COLO668 (cell line): ENCODE results near the gene BCL2L11.
"Not testable (repeated sequence)": the region's sequence is repeated elsewhere in the genome, so short reads cannot be mapped to it uniquely, and the experiment has no call there.

Experiments
- DNase-seq: peaks from one replicate; lab custom pipeline; 2025; ENCODE audit not compliant: unreplicated experiment; lab: John Stamatoyannopoulos, UW

Gene BCL2L11

GRCh38 chr2:111120253-111121027 is at the start of gene BCL2L11:
BCL2L11 (plus strand) TSS chr2:111120914; CDS start chr2:111123746, 2,832 bp downstream.
- peak; percentile 99 for DNase-seq

DNA sequence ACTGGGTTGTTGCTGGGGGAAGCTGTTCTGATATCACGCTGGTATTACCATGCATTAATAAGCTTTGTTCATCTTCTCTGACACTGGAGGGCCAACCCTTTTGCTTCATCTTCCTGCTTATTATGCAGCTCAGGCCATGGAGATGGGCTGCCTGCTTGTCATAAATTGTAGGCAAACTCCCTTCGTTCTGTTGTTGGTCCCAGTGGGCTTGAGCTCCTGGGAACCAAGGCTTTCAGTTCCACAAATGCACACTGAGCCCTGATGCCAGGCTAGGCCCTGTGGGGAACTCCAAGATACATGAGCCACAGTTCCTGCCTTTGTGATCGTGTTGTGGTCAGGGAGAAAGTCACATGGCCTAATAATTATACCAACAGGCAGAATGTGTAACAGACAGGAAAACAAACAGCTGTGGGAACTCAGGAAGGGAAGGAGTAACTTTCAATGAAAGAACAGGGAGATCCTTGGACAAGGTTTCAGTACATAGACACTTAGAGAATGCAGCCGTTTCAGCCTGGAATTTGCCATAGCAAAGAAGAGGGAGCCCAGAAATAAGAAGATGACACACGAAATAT is 49.0 kb upstream of the BCL2L11 start:
- peak; percentile 41 for DNase-seq

GRCh38 chr2:111072220-111072871 is 48.4 kb upstream of the BCL2L11 start:
- no peak for DNase-seq

GRCh38 chr2:111082659-111083058 is 38.1 kb upstream of the BCL2L11 start:
- not testable (repeated sequence) for DNase-seq

GRCh38 chr2:111091811-111092211 is 28.9 kb upstream of the BCL2L11 start:
- DNase-seq: no peak

- DNase-seq: no peak
Observed at GRCh38 chr2:111094691-111095090, 26.0 kb upstream of the BCL2L11 start.

DNA sequence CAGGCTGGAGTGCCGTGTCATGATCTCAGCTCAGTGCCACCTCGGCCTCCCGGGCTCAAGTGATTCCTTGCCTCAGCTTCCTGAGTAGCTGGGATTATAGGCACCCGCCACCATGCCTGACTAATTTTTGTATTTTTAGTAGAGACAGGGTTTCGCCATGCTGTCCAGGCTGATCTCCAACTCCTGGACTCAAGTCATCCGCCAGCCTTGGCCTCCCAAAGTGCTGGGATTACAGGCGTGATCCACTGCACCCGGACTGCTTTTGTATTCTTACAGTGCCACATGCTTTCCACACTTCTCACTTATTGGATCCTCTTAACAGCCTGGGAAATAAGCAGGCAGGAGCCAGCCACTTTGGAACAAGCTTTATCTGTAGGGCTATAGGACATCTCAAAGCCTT is 25.3 kb upstream of the BCL2L11 start:
- DNase-seq: no peak

GRCh38 chr2:111099402-111099801 is 21.3 kb upstream of the BCL2L11 start:
- DNase-seq: no peak

DNA sequence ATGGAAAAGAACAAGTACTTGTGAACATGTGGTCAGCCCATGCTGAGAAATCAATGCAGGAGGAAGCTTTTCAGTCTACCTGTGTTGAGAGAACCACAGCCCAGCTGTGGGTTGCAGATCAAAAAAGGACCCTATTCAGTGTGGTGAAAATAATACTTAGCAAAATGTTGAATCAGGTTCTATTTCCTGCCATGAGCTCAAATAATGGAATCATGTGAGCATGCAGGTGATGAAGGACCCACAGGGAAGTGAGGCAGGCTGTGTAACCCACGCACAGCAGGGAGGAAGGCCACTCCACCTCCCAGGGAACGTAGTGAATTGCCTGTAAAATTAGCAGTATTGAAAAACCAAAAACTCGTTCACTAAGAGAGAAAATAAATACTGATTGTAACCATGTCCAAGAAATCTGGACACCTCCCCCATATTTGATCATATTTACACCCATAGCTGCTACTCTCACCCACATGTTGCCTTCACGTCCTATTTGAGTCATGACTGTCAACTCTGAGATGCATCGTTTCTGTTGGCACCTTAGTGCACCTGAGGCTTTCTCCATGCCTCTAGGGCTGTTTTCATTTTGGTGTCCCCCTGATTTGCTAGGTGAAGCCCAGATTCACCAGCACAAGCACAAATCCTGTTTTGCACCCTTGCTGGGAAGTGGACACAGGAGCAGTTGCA is 20.5 kb upstream of the BCL2L11 start:
- peak; percentile 54 for DNase-seq

DNA sequence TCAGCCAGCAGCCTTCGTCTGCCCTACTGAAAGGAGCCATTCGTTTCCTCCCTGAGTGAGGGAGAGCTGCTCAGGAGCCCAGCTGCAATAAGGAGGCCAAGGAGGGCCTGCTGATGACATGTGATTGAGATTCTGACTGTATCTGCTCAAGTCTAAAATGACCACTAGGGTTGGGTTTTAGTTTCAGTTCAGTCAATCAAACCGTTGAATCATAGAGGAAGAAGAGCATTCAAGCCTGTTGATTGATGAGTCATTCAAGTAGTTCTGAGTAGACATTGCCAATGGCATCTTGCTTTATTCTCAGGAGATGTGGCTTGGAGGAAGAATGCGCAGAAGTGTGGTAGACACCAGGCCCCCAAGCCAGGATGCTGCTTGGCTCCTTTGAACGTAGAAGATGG is 19.9 kb upstream of the BCL2L11 start:
- DNase-seq: no peak

DNA sequence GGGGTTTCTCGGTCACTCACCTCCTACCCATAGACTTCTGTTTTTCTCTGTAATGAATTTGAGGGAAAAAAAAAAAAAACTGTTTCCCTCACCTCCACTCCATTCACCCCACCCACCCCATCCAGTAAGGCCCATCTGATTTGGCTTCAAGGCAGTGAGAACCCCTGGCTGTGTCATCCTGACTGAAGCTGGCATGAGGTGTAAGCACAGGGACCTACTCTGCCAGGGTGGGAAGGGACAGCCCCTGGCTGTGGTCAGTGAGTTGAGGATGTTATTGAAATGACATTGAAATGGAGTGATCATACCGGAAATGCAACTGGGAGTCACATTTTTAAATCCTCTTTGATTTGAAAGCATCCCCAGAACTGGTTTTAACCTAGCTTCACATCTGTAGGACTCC is 19.1 kb upstream of the BCL2L11 start:
- DNase-seq: no peak

GRCh38 chr2:111102216-111102615 is 18.5 kb upstream of the BCL2L11 start:
- DNase-seq: no peak

- no peak for DNase-seq
Observed at GRCh38 chr2:111105926-111106325, 14.8 kb upstream of the BCL2L11 start.

GRCh38 chr2:111106706-111107105 is 14.0 kb upstream of the BCL2L11 start:
- DNase-seq: no peak

GRCh38 chr2:111108745-111109271 is 11.9 kb upstream of the BCL2L11 start:
- DNase-seq: no peak

GRCh38 chr2:111111101-111111755 is 9.5 kb upstream of the BCL2L11 start:
- DNase-seq: no peak

DNA sequence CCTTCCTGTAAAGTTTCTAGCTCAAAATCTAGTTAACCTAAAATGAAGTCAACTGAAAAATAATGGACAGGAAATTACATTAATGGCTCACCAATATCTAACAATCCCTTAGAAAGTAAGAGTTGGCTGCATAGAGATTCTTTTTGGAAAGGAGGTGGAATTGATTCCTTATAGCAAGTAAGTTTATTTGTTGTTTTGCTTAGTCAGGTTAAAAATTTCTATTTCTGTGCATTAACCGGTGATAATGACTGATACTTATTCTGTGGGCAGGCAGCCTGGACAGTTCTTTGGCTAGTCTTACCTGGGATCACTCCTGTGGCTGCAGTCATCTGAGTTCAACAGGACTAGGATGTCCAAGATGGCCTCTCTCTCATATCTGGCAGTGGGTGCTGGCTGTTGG is 6.9 kb upstream of the BCL2L11 start:
- no peak for DNase-seq

GRCh38 chr2:111116011-111116746 is 4.5 kb upstream of the BCL2L11 start:
- no peak for DNase-seq

- DNase-seq: peak; percentile 30
Observed at GRCh38 chr2:111116843-111117597, 3.7 kb upstream of the BCL2L11 start.
